Measurements from ENCODE around the gene ISL1. TPM values are rescaled to one million over a fixed set of nuclear protein-coding genes. Genes with fewer than 3 reads are reported as not detected.

ISL1 gene
- total RNA-seq, 2 experiments from 2014 or later = not detected

DNA sequence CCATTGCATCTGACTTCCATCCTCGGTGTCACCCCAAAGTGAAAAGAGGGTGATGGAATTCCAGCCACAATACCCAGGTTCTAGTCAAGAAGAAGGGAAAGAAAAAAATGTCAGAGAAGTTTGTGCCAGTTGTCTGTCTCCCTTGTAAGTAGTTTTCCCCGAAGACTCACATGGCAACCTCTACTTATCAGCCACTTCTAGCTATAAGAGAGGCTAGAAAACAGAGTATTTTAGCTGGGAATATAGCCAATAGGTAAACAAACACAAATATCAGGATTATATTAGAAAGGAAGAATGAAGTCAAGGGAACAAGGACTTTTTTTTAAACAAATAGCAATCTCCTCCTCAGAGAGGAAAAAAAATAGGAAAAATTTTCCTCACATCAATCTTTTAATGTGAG lies 12.2 kb upstream of the ISL1 start:
- POLR2A ChIA-PET = no interaction called here
- DNase-seq (ENCODE audit: low spot score) = no peak
- TF ChIP-seq, protein P1, sequence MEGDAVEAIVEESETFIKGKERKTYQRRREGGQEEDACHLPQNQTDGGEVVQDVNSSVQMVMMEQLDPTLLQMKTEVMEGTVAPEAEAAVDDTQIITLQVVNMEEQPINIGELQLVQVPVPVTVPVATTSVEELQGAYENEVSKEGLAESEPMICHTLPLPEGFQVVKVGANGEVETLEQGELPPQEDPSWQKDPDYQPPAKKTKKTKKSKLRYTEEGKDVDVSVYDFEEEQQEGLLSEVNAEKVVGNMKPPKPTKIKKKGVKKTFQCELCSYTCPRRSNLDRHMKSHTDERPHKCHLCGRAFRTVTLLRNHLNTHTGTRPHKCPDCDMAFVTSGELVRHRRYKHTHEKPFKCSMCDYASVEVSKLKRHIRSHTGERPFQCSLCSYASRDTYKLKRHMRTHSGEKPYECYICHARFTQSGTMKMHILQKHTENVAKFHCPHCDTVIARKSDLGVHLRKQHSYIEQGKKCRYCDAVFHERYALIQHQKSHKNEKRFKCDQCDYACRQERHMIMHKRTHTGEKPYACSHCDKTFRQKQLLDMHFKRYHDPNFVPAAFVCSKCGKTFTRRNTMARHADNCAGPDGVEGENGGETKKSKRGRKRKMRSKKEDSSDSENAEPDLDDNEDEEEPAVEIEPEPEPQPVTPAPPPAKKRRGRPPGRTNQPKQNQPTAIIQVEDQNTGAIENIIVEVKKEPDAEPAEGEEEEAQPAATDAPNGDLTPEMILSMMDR (conservative IDR thresholded peaks at IDR 0.05; ENCODE audit: low read length) = no peak
- no peak for TF ChIP-seq EZH2phosphoT487 (IDR thresholded peaks at IDR 0.05; ENCODE audit: borderline replicate concordance, low read depth, low read length)
- Histone ChIP-seq H3K4me1 (ENCODE audit: insufficient read depth, low read length, poor library complexity, severe bottlenecking) (no peaks in the 10 kb centered on the region), H3K27ac (ENCODE audit: low read depth, low read length, poor library complexity, severe bottlenecking) (no peak overlapping the region), H3K9me2 (ENCODE audit: insufficient read depth, low read length) (no peaks in the 10 kb centered on the region), H3K36me3 (ENCODE audit: insufficient read depth, low read length) (no peaks in the 10 kb centered on the region), H3K4me2 (ENCODE audit: low read length) (no peak overlapping the region), H2AFZ (ENCODE audit: low read length) (no peak overlapping the region), H4K20me1 (ENCODE audit: insufficient read depth, low read length) (no peaks in the 10 kb centered on the region), H3K9me3 (ENCODE audit: low read length) (no peaks in the 10 kb centered on the region), H3K4me3 (ENCODE audit: low read depth, low read length, poor library complexity, severe bottlenecking) (no peak overlapping the region), H3K79me2 (ENCODE audit: insufficient read depth, low read depth, low read length) (no peaks in the 10 kb centered on the region)
- intact Hi-C loops (cut with micrococcal nuclease; ENCODE audit: unreplicated experiment) = loop anchor here (10.0 kb wide), 1 partner anchor 406 kb away; no protein-coding TSS in a partner anchor
- CTCF ChIA-PET (ENCODE audit: unreplicated experiment) = no interaction called here
- BruUV-seq (replicated peaks) = no TSS peak

DNA sequence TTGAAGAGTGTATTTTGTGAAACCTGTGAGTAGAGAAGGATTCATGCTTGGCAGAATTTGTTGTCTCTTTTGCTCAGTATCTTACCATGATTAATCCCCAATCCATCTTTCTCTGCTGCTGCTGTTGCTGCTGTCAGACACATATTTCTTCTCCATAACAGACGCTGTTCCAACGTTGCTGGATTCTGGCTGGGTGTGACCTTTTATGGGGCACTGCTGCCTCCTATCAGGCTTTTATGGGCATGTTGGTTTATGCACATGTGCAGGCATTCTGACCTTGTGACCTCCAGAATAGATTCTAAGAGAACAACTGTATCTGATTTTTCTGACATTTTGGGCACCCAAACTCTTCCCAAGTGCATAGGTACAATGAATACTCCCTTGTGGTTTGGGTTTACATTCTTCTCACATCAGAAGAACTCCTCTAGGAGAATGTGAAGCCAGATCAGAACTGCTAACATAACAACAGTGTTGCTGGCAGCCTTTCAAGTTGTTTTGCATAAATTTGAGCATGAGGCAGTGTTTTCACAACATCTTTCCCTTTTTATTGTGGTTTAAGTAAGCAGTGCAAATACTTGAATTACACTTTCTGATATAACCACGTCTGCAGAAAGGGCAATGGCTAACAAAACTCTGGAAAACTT lies 9.2 kb upstream of the ISL1 start:
- CTCF ChIA-PET (ENCODE audit: unreplicated experiment) = no interaction called here
- intact Hi-C loops (cut with micrococcal nuclease; ENCODE audit: unreplicated experiment) = loop anchor here (10.0 kb wide), 1 partner anchor 409 kb away; no protein-coding TSS in a partner anchor
- no peak for DNase-seq (ENCODE audit: low spot score)
- H3K4me2 ChIP-seq (ENCODE audit: low read length) = no peak overlapping the region
- no peaks in the 10 kb centered on the region for H4K20me1 ChIP-seq (ENCODE audit: insufficient read depth, low read length)
- no peak overlapping the region for H3K27ac ChIP-seq (ENCODE audit: low read depth, low read length, poor library complexity, severe bottlenecking)
- no peaks in the 10 kb centered on the region for H3K79me2 ChIP-seq (ENCODE audit: insufficient read depth, low read depth, low read length)
- H3K36me3 ChIP-seq (ENCODE audit: insufficient read depth, low read length) = no peaks in the 10 kb centered on the region
- no peaks in the 10 kb centered on the region for H3K9me3 ChIP-seq (ENCODE audit: low read length)
- H3K4me1 ChIP-seq (ENCODE audit: insufficient read depth, low read length, poor library complexity, severe bottlenecking) = no peaks in the 10 kb centered on the region
- no peaks in the 10 kb centered on the region for H3K9me2 ChIP-seq (ENCODE audit: insufficient read depth, low read length)
- no peak overlapping the region for H3K4me3 ChIP-seq (ENCODE audit: low read depth, low read length, poor library complexity, severe bottlenecking)
- no TSS peak for BruUV-seq (replicated peaks)
- H2AFZ ChIP-seq (ENCODE audit: low read length) = no peak overlapping the region
- POLR2A ChIA-PET = no interaction called here
- no peak for TF ChIP-seq EZH2phosphoT487 (IDR thresholded peaks at IDR 0.05; ENCODE audit: borderline replicate concordance, low read depth, low read length)
- TF ChIP-seq, protein P1 (conservative IDR thresholded peaks at IDR 0.05; ENCODE audit: low read length) = no peak

DNA sequence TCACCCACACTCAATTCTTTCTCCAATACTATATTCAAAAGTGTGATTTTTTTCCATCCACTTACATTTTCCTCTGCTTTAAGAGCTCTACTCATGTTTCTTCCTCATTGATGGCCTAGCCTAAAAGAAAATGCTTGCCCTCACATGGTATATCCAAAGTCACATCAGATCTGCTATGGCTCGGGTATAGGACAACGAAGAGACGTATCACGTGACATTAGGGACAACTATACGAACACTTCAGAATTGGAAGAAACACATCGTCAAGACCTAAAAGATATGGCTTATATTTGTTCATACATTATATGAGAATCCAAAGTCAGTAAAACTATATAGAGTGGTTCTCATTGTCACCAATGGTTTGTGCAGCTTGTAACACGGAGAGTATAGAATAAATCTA lies 8.2 kb upstream of the ISL1 start:
- CTCF ChIA-PET (ENCODE audit: unreplicated experiment) = no interaction called here
- no peak overlapping the region for H3K27ac ChIP-seq (ENCODE audit: low read depth, low read length, poor library complexity, severe bottlenecking)
- TF ChIP-seq, protein P1 (conservative IDR thresholded peaks at IDR 0.05; ENCODE audit: low read length) = no peak
- TF ChIP-seq EZH2phosphoT487 (IDR thresholded peaks at IDR 0.05; ENCODE audit: borderline replicate concordance, low read depth, low read length) = no peak
- no peak overlapping the region for H3K4me2 ChIP-seq (ENCODE audit: low read length)
- no peaks in the 10 kb centered on the region for H3K9me2 ChIP-seq (ENCODE audit: insufficient read depth, low read length)
- no peaks in the 10 kb centered on the region for H3K36me3 ChIP-seq (ENCODE audit: insufficient read depth, low read length)
- no peak overlapping the region for H3K4me3 ChIP-seq (ENCODE audit: low read depth, low read length, poor library complexity, severe bottlenecking)
- no peaks in the 10 kb centered on the region for H3K9me3 ChIP-seq (ENCODE audit: low read length)
- DNase-seq (ENCODE audit: low spot score) = no peak
- no peak overlapping the region for H2AFZ ChIP-seq (ENCODE audit: low read length)
- POLR2A ChIA-PET = no interaction called here
- H4K20me1 ChIP-seq (ENCODE audit: insufficient read depth, low read length) = no peaks in the 10 kb centered on the region
- no peaks in the 10 kb centered on the region for H3K79me2 ChIP-seq (ENCODE audit: insufficient read depth, low read depth, low read length)
- H3K4me1 ChIP-seq (ENCODE audit: insufficient read depth, low read length, poor library complexity, severe bottlenecking) = no peaks in the 10 kb centered on the region
- intact Hi-C loops (cut with micrococcal nuclease; ENCODE audit: unreplicated experiment) = loop anchor here (10.0 kb wide), 1 partner anchor 410 kb away; no protein-coding TSS in a partner anchor
- BruUV-seq (replicated peaks) = no TSS peak

Measured in OCI-LY7 (cell line).